ENCODE data around the gene LAMP5.

DNA sequence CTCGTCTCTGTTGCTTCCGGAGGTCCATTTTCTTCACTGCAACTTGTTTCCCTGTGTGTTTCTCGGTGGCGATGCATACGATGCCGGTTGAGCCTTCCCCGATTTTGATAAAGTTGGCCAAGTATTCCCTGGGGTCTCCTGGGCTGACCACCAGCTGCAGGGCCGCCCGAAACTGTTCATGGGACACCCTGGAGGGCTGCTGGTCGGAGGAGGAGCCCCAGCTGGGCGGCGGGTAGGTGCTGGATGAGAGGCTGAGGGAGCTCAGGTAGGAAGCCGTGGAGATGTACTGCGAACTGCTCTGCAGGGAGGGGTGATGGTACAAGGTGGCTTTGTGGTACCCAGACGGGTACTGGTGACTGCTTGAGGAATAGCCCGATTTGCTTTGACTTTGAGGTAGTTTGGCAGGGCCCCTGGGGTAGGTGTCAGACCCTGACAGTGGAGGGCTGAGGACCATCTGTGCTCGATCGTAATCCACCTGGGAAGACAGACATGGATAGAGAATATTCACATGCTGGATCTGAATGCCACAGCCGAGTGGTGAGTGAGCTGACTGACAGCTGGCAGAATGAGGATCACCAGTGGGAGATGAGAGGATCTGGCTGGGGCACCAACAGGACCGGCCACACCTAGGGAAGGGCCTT is 51.6 kb downstream of the LAMP5 start:
- no peak for TF ChIP-seq CTCF (optimal IDR thresholded peaks at IDR 0.05 in 1 of 3, IDR thresholded peaks at IDR 0.05 in 1 of 3, conservative IDR thresholded peaks at IDR 0.05 in 1 of 3; ENCODE audit: extremely low read depth in 1 of 3, insufficient read depth in 2 of 3, low read length in 3 of 3)
- no peak for TF ChIP-seq EZH2 (IDR thresholded peaks at IDR 0.05; ENCODE audit: low read length)
